ENCODE measurements around the gene VANGL1.

The VANGL1 gene

DNA sequence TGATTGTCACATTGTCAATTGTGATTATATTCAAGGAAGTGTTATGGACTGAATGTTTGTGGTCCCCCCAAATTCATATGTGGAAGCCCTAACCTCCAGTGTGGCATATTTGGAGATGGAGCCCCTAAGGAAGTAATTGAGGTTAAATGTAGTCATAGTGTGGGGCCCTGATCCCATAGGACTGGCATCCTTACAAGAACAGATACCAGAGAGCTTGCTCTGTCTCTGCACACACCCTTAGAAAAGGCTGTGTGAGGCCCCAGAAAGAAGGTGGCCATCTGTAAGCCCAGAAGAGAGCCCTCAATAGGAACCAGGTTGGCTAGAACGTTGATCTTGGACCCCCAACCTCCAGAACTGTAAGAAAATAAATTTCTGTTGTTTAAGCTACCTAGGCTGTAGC is 28.1 kb downstream of the VANGL1 start:
- peak; percentile 21 for DNase-seq

DNA sequence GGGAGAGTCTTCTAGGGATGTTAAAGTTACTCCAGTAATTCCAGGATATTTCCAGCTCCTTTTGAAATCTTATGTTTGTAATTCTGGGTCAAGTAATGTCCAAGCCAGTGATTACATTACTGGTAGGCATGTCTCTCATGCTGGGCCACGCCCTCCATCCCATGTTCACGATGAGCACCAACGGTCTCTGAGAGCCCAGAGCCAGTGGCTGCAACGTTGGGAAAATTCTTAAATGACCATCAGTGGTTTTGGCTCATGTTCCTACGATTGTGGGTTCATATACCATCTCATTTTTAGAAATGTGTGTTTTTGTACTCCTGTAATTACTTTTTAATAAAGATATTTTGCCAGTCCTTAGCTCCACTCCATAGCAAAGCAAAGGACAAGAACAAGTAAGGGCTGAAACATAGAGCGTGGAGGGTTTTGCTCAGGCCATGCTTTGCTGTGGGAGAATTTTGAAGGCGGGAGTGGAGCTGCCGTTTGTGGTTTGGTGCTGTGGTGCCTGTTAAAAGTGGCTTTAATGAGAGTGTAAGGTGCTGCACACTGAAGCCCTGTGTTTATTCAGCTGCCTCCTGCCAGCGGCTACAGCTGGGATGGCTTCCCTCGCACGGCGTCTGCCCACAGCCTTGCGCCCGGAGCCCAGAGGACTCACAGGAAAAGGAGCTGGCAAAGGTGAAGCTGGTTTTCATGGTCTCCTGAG is 28.9 kb downstream of the VANGL1 start:
- no peak for DNase-seq

DNA sequence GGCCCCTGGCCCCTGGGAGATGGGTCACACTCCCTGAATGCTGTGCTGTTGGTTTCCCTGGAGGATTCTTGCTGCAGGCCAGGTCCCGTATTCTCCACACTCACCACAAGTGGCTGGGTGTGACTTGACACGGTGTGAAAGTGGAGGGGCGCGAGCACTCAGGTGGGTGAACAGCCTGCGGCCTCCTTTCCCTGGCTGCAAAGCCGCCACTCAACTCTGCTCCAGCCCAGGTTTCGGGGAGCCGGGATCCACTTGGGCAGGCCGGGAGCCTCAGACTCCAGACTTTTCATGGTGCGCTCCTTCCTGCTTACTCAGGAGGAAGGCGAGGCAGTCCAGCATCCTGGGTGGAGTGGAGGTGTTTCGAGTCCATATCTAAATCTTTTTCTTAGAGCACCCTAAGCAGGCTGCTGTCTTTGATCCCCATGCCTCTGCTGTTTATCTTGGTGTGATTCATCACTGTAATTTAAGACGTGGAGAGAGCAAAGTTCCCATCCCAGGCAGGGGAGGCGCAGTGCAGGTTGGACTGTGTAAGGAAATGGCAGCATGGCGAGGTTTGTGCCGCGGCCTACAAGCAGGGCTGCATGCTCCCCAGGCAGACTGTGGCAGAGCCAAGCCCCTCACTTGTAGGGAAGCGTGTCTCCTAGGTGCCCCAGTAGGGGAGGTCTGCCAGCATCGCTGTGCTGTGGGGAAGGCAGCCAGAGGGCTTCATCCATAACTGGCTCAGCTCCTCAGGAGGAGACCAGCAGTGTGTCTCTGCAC is 29.6 kb downstream of the VANGL1 start:
- peak; percentile 33 for DNase-seq

DNA sequence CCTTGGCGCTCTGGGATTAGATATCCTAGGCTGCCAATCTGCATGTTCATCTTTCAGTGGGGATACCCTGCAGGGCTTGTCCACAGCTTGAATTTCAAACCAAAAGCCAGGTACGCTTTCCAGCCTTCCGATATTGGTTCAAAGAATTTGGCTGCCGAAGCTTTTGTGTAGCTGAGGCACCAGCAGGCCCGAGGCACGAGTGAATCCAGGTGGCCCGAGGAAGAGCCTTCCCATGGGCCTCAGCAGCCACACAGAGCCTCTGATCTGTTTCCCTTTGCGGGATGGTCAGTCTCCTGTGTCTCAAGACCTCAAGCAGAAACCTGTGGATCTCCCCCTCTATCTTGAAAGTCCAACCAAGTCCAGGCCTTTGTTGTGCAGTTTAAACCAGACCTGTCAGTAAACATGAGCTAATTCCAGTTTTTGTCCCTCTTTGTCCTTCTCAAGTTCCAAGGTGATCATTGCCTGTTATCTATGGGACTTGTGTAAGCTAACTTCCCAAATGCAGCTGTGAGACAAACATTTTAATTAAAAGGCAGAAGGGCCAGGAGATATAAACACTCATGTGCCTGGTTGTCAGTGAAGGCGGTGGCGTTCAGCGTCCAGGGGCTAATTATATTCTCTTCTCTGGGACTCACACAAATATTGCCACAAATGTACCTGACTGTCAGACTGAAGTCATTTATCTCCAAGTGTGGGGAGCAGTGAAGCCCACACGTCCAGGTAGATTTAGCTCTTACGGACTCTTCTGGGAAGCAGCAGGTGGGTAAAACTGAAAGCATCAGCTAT is 30.6 kb downstream of the VANGL1 start:
- no peak for DNase-seq

DNA sequence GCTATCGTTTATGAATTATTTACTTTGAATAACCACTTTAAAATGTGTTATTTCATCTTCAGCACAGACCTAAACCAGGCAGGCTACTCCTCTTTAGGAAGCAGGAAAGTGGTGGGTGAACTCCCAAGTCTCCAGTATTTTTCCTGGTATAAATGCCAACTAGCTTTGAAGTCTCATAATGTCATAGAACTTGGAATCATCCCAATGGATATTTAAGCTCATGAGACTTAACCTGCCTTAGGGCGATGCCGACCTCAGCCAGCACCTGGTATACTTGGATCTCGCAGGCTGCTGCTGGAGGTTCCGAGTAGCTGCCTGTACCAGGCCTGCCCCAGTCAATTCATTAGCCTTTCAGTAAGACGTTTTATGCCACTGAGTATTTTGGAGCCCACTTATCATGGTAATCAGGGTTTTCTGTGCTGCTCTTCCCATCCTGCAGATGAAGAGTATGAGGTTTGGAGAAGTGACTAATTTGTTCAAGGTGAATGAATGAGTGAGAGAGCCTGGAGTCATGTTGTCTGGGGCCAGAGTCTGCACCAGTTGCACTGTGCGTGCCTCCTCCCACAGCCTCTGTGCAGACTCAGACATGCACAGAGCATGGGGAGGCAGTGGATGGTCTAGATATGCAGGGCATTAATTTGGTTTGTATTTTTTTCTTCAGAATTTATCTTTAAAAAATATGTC is 34.9 kb downstream of the VANGL1 start:
- no peak for DNase-seq

DNA sequence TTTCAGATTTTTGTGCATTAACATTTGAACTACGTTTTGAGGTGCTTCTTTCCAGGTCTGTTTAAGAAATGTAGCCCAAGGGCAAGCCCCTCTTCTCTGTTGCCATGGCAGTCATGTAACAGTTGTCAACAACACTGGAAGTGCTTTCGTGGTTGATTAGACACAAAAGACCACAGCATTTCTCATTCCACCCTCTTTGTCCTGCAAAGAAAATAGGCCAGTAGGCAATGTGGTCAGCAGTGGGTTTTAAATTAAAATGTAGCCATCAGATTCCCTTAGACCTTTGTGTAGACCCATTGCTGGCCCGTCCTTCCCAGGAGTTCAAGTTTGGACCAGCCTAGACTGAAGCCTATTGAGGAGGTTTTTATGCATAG is 35.4 kb downstream of the VANGL1 start:
- DNase-seq: peak; percentile 26

DNA sequence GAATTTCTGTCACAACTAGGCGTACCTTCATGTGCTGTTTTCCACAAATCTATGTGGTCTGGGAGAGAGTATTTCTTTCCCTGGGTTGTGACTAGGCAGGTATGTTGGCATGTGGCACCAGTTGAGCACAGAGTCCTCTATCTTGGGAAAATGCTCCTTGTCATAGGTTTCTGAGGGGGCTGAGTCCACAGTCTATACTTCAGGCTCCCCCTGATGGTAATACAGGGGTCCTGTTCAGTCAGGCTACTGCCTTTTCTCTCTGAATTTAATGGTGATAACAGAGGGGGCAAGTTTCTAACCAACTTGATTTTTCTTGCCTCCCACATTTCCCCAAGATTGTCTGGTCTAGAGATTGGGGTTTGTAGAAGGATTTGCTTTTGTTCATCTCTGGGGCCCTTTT is 35.8 kb downstream of the VANGL1 start:
- no peak for DNase-seq

DNA sequence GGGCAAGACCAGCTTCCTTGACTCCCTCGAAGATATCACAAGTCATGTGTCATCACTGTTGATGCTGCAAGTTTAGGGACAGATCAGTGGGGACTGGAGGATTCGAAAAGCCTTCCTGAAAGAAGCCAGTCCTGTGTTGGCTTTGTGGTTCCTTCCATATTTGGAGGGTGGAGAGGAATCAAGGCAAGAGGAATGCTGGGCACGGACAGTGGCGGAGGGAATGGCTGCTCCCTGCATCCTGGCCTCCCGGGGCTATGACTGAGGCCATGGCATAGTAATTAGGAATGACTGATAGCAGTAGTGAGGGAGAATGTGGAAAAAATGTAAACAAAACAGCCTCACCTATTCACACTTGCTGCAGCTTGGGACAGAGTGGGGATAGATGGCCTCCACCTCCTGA is 36.4 kb downstream of the VANGL1 start:
- no peak for DNase-seq

DNA sequence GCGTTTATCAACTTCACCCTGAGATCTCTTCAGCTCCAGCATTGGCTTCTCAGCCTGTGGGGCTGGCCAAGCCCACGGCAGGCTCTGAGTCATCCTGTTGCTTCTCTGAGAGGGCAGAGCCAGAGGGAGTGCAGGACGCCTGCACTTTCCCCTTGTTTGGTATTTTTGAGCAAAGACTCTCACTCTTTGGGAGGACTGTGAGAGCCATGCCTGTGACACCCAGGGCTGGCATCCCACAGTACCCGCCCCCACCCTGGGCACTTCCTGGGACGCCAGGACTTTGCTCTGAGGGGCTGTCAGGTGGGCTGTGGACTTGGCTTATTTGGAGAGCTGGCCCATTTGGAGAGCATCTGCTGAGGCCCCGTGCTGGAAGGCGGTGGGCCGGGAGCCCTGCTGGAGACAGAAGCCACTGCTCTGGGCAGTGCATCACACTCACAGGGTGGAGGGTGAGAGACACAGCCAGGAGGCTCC is 37.4 kb downstream of the VANGL1 start:
- peak; percentile 61 for DNase-seq

DNA sequence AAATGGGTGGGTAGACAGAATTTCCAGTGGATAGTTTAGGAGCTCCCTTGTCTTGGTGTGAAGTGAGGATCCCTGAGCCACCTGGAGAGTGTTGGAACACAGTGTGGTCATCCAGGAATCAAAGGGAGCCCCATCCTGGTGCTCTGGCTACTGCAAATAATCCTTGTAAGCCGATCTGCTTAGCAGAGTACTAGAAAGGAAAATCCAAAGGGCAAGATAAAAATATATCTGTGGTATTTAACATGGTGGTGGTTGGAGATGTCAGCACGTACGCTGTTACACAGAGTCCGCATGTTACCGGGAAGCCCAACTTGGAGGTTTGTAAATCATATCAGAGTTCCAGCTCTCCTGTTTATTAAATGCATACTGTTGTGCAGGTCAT is 39.0 kb downstream of the VANGL1 start:
- DNase-seq: no peak

DNA sequence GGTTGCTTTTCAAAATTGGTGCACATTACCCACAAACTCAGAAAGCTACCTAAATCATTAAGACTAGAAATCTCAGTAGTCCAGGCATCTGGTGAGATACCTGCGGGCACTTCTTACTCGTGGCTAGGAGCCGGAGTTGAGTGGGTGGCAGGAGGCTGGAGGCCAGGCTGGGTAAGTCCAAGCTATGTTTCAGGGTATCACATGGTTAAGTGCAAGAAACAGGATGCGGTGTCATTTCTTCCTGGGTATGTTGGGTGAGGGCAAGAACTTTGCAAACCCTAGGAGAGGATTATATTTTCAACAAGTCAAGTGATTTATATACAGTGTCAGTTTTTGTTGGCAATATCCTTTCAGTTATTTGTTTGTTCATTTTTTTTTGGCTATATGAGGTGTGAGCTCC is 41.0 kb downstream of the VANGL1 start:
- DNase-seq: no peak

DNA sequence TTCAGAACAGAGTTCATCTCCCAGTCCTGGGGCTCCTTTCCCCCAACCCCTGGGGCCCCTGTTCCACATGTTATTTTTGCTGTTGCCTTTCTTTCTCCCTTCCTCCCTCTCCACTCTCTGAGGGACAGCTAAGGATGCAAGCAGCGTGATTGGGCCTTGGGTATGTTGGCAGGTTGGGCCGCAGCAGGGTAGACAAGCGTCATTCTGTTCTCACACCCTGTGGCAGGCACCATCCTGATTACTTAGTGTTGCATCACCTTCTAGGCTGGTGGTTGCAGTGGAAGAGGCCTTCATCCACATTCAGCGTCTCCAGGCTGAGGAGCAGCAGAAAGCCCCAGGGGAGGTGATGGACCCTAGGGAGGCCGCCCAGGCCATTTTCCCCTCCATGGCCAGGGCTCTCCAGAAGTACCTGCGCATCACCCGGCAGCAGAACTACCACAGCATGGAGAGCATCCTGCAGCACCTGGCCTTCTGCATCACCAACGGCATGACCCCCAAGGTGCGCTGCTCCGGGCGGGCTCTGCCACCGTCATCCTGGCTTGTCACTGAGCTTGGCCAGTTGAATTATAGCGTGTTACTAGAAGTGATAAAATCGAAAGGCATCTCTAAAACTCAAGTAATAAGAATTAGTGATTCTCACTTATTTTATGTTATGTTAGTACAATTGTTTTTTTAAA is 43.4 kb downstream of the VANGL1 start:
- no peak for DNase-seq

DNA sequence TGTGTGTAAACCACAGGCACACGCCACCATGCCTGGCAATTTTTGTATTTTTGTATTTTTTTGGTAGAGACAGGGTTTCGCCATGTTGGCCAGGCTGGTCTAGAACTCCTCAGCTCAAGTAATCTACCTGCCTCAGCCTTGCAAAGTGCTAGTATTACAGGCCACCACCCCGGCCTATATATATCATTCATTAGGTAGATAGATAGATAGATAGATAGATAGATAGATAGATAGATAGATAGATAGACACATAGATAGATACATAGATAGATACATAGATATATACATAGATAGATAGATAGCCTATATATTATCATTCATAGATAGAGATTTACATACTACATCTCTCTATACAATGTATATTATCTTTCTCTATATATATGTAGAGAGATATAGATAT is 46.0 kb downstream of the VANGL1 start:
- no peak for DNase-seq

DNA sequence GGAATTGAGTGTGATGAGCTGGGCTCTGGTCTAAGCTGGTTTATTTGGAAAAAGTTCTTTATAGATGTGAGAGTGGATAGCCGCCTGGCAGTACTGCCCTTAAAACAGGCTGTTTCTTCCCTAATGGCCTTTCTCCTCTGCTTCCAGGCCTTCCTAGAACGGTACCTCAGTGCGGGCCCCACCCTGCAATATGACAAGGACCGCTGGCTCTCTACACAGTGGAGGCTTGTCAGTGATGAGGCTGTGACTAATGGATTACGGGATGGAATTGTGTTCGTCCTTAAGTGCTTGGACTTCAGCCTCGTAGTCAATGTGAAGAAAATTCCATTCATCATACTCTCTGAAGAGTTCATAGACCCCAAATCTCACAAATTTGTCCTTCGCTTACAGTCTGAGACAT is 49.2 kb downstream of the VANGL1 start:
- no peak for DNase-seq

DNA sequence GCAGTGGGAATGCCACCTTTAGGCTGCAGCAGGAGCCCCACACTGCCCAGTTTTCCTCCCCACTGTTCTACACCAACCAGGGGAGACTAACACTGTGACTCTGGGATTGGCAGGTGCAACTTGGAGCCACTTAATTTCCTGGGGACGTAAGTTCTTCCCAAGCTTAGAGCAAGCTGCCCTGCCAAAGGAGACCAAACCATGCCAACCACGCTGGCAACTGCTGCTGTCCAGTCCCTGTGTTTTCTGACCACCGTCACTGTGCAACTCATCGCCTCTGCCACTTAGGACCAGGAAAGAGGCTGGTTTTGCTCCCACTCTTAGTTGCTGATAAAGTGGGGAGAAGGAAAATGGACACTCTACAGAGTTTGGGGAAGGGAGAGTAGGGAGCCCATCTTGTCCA is 50.5 kb downstream of the VANGL1 start:
- DNase-seq: no peak

DNA sequence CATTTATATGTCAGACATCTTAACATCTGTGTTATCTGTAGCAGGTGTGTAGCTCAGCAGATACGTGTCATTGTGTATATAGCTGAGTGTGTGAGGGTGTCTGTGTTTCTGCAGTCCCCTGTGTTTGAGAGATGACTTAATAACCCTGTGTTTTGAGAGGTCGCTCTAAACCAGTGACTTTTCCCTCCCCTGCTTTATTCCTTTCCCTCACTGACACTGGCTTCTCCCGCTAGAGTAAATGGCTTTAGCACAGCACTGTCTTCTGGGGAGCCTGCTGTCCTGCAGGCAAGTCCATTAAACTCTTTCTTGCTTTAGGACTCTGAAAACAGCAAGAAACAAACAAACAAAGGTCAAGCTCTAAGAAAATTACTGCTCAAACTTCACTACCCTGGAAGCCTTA is 53.0 kb downstream of the VANGL1 start:
- no peak for DNase-seq

DNA sequence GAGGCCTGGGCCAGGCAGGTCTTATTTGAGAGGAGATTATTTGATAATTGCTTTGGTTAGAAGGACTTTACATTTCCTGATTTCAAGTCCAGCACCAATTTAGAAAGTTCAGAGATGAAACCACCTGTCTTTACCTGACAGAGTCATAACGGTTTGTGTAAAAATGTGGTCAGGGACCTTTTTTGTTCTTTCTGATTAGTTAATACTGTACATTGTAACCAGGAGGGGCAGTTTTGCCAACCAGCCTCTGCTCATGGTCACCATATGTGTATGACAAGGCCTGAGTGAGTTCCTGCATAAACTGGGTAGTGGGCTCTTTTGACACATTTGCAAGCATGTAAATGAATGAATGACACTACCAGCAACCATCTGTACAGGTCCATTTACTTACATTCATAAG is 55.8 kb downstream of the VANGL1 start:
- no peak for DNase-seq

DNA sequence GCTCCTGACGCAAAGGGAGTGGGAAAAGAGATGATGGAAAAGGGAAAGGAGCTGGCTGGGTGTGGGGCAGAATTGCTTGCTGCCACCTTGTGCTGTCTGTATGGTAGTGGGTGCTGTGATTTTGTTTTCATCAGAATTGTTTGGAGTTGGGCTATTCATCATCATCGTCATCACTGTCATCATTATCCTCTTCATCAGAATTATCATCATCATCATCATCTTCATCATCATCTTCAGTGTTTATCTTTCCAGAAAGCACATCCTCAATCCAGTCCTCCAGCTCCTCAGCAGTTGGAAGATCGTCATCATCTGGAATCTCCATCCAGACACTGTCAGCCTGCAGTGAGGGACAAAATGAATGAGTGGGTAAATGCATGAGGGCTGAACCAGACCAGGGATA is 59.3 kb downstream of the VANGL1 start:
- DNase-seq: no peak

DNA sequence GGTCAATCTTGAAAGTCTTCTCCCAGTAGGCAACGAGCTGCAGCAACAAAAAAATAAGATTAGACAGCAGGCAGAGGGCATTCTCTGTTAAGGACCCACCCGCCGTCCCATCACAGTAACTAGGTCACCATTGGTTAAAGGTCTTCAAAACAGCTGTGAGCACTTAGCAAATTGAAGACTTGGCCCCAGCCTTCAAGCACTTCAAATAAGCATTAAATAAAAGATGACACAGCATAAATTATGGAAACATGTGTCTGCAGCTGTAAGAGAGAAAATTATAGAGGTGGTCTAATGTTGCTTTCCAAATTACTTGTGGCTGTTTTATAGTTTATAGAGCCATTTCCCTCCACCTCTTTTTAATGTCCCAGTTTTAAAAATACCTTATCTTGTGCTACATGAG is 61.2 kb downstream of the VANGL1 start:
- DNase-seq: no peak

DNA sequence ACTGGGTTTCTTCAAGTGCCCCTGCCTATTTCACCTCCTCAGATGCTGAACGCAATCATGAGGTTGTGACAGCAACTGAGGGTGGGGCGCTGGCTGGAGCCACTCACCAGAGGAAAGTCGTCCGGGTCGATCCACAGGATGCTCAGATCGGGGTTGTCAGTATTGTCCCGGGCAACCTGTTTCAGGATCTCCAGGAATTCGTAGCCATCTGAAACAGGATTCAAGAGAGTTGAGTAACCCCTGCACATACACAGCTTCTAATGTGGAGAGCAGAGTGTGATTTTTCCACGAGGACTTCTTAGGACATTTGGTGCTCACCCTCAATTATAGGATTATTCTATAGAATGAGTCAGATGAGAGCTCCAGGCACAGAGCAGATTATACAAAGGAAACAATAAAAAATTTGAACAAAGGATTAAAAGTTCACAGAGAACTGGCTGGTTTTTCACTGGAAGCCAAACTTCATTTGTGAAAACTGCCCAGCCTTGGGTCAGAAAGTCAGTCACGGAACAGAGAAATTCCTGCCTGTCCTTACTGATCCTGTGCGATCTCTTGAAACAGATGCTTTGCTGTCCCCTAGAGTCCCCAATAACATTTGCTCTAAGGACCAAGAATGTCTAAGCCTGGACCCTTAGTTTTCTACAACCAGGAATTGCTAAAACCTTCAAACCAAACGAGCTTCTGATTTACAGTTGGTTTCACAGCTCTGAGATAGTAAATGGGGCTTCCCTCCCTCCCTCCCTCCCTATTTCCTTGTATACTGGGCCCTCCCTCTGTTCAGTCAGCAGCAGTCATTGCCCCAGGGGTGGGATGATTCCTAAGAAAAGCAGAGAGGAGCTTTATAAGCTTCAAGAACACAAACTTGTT is 63.5 kb downstream of the VANGL1 start:
- no peak for DNase-seq

DNA sequence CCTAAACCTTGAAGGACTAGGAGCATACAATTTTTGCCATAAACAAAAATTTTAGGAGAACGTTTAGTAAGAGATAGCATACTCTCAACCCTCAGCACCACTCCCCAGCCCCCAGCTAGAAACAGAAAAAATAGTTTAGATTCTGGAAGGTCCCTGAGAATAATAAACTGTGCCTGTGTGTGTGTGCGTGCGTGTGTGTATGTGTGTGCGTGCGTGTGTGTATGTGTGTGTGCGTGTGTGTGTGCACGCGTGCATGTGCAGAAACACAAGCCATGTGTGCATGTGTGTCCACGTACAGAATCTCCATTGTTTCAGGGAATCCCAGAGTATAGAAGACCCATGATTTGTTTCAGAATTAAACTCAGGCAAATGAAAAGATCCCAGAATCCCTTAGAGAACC is 64.2 kb downstream of the VANGL1 start:
- no peak for DNase-seq

Data from fibroblast of skin of right quadriceps (primary cell).